Prostate gland (tissue), 2 donors: ENCODE data around the gene TXNRD2.

Experiments
- CTCF ChIP-seq, 4 experiments: fragments of 200-600 bp in 2 of 4; fragments of 450-650 bp in 2 of 4; sonication (generic) in 2 of 4; IDR thresholded peaks; 1 replicate in 3 of 4; 2 replicates in 1 of 4; pipeline ENCODE4 v1.5.1; 2016 to 2019; ENCODE audit warnings: antibody characterized with exemption in 4 of 4, mild to moderate bottlenecking in 2 of 4, moderate library complexity in 2 of 4
- POLR2A ChIP-seq: fragments of 450-650 bp; IDR thresholded peaks from one replicate; pipeline ENCODE4 v1.6.1; 2016; ENCODE audit warnings: antibody characterized with exemption, mild to moderate bottlenecking
- POLR2AphosphoS5 ChIP-seq: sonication (generic); formaldehyde crosslinking; IDR thresholded peaks from one replicate; pipeline ENCODE4 v1.6.1; 2017; ENCODE audit warnings: antibody characterized with exemption

GRCh38 chr22:19983741-19984140 lies 42.1 kb upstream of the TXNRD2 start:
- TF ChIP-seq POLR2A (no peak), CTCF (IDR thresholded peaks at IDR 0.05) (no peak), POLR2AphosphoS5 (no peak)
